ENCODE data around the gene ARHGAP36. TPM values are rescaled to one million over a fixed set of nuclear protein-coding genes. Genes with fewer than 3 reads are reported as not detected.

ARHGAP36 gene
- polyA plus RNA-seq, 1 donor (not counting 4 experiments of a cell fraction or from before 2014, with no cell fraction given) = not detected

DNA sequence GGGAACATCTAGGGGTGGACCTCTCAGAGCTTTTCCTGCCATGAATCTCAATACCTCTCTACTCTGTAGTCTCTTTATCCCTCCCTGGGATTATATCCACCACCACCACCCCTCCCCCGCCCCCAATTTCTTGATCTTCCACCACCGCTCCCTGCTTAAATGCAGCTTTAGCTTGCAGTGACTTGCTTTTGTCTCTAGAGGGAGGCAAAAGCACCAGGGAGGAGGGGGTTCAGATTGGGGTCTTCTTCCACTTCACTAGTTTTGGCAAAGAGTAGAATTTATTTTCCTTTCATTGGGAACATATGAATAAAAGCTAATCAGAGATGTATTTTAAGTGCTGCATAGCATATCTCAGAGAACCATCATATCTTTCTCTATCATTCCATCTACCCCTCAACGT, 5.5 kb downstream of the ARHGAP36 start:
- DNase-seq (ENCODE audit: low read depth, low spot score) (no peak), FAIRE-seq (no peak)
- H2AFZ ChIP-seq (ENCODE audit: control insufficient read depth, low read length) = no peak overlapping the region
- no peaks in the 10 kb centered on the region for H3K79me2 ChIP-seq (ENCODE audit: control insufficient read depth, insufficient read depth, low read length)
- no peak overlapping the region for H3K27ac ChIP-seq (ENCODE audit: control insufficient read depth, insufficient read depth, low read length)
- dilution Hi-C loops (cut with MboI; ENCODE audit: extremely low pct_ligation_motif_present, low sequenced_read_pairs) = no loop called here
- H3K9me3 ChIP-seq (ENCODE audit: control insufficient read depth, low read depth, low read length) = no peaks in the 10 kb centered on the region
- no peaks in the 10 kb centered on the region for H3K4me1 ChIP-seq (ENCODE audit: control insufficient read depth, extremely low read depth, insufficient read depth, low read length)
- no peaks in the 10 kb centered on the region for H3K9me1 ChIP-seq (ENCODE audit: control insufficient read depth, extremely low read depth, insufficient read depth, low read length)
- no peak overlapping the region for H3K4me2 ChIP-seq (ENCODE audit: control insufficient read depth, extremely low read depth, insufficient read depth, low read depth, low read length)
- no peaks in the 10 kb centered on the region for H3K36me3 ChIP-seq (ENCODE audit: control insufficient read depth in 2 of 2, extremely low read depth in 1 of 2, insufficient read depth in 2 of 2, low read length in 2 of 2)
- H4K20me1 ChIP-seq (ENCODE audit: control insufficient read depth, extremely low read depth, insufficient read depth, low read length) = no peaks in the 10 kb centered on the region
- H3K9ac ChIP-seq (ENCODE audit: control insufficient read depth, extremely low read depth, insufficient read depth, low read length) = no peak overlapping the region
- TF ChIP-seq, protein P1, sequence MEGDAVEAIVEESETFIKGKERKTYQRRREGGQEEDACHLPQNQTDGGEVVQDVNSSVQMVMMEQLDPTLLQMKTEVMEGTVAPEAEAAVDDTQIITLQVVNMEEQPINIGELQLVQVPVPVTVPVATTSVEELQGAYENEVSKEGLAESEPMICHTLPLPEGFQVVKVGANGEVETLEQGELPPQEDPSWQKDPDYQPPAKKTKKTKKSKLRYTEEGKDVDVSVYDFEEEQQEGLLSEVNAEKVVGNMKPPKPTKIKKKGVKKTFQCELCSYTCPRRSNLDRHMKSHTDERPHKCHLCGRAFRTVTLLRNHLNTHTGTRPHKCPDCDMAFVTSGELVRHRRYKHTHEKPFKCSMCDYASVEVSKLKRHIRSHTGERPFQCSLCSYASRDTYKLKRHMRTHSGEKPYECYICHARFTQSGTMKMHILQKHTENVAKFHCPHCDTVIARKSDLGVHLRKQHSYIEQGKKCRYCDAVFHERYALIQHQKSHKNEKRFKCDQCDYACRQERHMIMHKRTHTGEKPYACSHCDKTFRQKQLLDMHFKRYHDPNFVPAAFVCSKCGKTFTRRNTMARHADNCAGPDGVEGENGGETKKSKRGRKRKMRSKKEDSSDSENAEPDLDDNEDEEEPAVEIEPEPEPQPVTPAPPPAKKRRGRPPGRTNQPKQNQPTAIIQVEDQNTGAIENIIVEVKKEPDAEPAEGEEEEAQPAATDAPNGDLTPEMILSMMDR (optimal IDR thresholded peaks at IDR 0.05 in 1 of 3, IDR thresholded peaks at IDR 0.05 in 1 of 3, conservative IDR thresholded peaks at IDR 0.05 in 1 of 3; ENCODE audit: extremely low read depth in 1 of 3, insufficient read depth in 2 of 3, low read length in 3 of 3) = no peak
- TF ChIP-seq EZH2 (IDR thresholded peaks at IDR 0.05; ENCODE audit: low read length) = no peak
- H3K27me3 ChIP-seq (ENCODE audit: control insufficient read depth, extremely low read depth, insufficient read depth, low read length) = peaks cover 20% of the 10 kb centered on the region
- H3K4me3 ChIP-seq (ENCODE audit: control insufficient read depth in 2 of 3, extremely low read depth in 1 of 3, insufficient read depth in 2 of 3, low read depth in 1 of 3, low read length in 3 of 3) = no peak overlapping the region

DNA sequence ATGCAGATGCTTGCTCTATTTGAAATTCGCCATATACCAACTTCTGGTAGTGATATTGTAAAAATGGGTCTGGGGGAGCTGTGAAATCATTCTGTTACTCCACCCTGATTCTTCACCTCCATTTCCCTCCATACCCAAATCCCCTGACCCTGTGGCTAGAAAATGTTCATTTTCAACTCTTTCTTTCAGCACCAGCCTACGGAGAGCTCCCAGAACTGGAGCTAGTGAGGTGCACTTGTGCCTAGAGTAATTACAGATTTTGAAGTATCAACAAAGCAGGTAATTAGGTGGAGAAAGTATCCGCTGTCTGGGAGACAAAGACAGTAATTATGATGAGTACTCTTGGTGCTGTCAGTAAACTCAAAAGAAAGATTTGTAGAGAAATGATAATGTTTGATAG, 8.1 kb downstream of the ARHGAP36 start:
- Histone ChIP-seq H3K27ac (ENCODE audit: control insufficient read depth, insufficient read depth, low read length) (no peak overlapping the region), H4K20me1 (ENCODE audit: control insufficient read depth, extremely low read depth, insufficient read depth, low read length) (no peaks in the 10 kb centered on the region), H3K36me3 (ENCODE audit: control insufficient read depth in 2 of 2, extremely low read depth in 1 of 2, insufficient read depth in 2 of 2, low read length in 2 of 2) (no peaks in the 10 kb centered on the region), H3K9ac (ENCODE audit: control insufficient read depth, extremely low read depth, insufficient read depth, low read length) (no peak overlapping the region), H3K4me2 (ENCODE audit: control insufficient read depth, extremely low read depth, insufficient read depth, low read depth, low read length) (no peak overlapping the region), H3K9me1 (ENCODE audit: control insufficient read depth, extremely low read depth, insufficient read depth, low read length) (no peaks in the 10 kb centered on the region), H3K4me3 (ENCODE audit: control insufficient read depth in 2 of 3, extremely low read depth in 1 of 3, insufficient read depth in 2 of 3, low read depth in 1 of 3, low read length in 3 of 3) (no peak overlapping the region), H3K9me3 (ENCODE audit: control insufficient read depth, low read depth, low read length) (no peaks in the 10 kb centered on the region), H3K79me2 (ENCODE audit: control insufficient read depth, insufficient read depth, low read length) (no peaks in the 10 kb centered on the region), H2AFZ (ENCODE audit: control insufficient read depth, low read length) (no peak overlapping the region), H3K27me3 (ENCODE audit: control insufficient read depth, extremely low read depth, insufficient read depth, low read length) (peaks cover 33% of the 10 kb centered on the region), H3K4me1 (ENCODE audit: control insufficient read depth, extremely low read depth, insufficient read depth, low read length) (no peaks in the 10 kb centered on the region)
- DNase-seq (ENCODE audit: low read depth, low spot score) = no peak
- dilution Hi-C loops (cut with MboI; ENCODE audit: extremely low pct_ligation_motif_present, low sequenced_read_pairs) = no loop called here
- TF ChIP-seq, protein P1 (optimal IDR thresholded peaks at IDR 0.05 in 1 of 3, IDR thresholded peaks at IDR 0.05 in 1 of 3, conservative IDR thresholded peaks at IDR 0.05 in 1 of 3; ENCODE audit: extremely low read depth in 1 of 3, insufficient read depth in 2 of 3, low read length in 3 of 3) = no peak
- TF ChIP-seq EZH2 (IDR thresholded peaks at IDR 0.05; ENCODE audit: low read length) = no peak
- FAIRE-seq = no peak

Measured in keratinocyte (primary cell).